Sciatic nerve (tissue), 2 donors: ENCODE results near the gene PARD6B. TPM values are rescaled to one million over a fixed set of nuclear protein-coding genes. Genes with fewer than 3 reads are reported as not detected.

ENCODE experiments used
- ATAC-seq: fragments of 200-7000 bp; cut with Tn5 transposase; one replicate; pipeline ENCODE4 v1.9.1; 2020; ENCODE audit warnings: mild to moderate bottlenecking, moderate library complexity
- DNase-seq: peaks from one replicate; pipeline ENCODE4 v3.0.0-alpha.2; 2020; ENCODE audit warnings: low spot score
- intact Hi-C: fragments of 100-400 bp; cut with DNase I; formaldehyde crosslinking; loops from one replicate; pipeline ENCODE4 v1.14.2; 2022
- total RNA-seq: library from RNA; stranded (reverse); fragmentation: NEBNext Ultra II Directional; extraction: Animal tissue kit (Norgen Biotek cat#: 25700); gene quantifications from one replicate; pipeline ENCODE4 v1.2.1, GENCODE V29; 2021
- donor health status: DM: no; HTN: no; CAD: no.
- donor health status: DM: no; HTN: no; CAD: no.

The PARD6B gene
- total RNA-seq, 1 donor from 2014 or later, result 5.7 TPM

DNA sequence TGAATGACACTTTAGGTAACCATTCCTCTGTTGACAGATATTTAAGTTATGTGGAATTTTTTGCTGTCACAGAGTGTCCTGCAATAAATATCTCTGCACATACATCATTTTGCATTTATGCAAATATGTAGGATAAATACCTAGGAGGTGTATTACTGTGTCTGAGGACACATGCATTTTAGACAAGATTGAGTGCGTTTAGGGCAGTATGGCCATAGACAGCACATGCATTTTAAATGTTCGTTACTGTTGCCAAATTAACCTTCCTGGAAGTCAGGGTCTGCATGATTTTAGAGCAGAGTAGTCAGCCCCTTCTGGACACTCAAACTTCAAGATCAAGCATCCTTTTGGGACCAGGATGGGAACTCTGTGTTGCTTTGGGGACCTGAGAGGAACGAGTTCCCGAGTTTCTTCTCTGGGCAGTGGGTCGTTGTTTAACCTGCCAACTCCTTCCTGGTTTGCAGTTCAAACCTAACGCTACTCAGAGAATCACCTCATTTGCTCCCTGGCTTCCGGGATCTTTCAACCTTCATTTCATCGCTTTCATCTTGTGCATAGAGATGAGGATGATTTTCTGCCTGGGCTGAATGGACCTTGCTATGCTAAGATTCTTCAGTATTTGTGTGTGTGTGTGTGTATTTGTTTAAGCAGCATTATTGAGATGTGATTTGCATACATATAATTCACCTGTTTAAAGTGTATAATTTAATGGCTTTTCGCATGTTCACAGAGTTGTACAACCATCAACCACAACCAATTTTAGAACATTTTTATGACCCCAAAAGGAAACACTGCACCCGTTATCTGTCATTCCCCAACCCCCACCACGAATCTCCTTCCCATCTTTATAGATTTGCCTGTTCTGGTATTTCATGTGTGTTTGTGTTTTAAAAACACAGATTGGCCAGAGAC lies 73.3 kb downstream of the PARD6B start:
- intact Hi-C loops, result no loop called here
- ATAC-seq (no peak), DNase-seq (no peak)

GRCh38 chr20:50805349-50805684 lies 73.9 kb downstream of the PARD6B start:
- DNase-seq (no peak), ATAC-seq (no peak)
- intact Hi-C loops, result no loop called here

DNA sequence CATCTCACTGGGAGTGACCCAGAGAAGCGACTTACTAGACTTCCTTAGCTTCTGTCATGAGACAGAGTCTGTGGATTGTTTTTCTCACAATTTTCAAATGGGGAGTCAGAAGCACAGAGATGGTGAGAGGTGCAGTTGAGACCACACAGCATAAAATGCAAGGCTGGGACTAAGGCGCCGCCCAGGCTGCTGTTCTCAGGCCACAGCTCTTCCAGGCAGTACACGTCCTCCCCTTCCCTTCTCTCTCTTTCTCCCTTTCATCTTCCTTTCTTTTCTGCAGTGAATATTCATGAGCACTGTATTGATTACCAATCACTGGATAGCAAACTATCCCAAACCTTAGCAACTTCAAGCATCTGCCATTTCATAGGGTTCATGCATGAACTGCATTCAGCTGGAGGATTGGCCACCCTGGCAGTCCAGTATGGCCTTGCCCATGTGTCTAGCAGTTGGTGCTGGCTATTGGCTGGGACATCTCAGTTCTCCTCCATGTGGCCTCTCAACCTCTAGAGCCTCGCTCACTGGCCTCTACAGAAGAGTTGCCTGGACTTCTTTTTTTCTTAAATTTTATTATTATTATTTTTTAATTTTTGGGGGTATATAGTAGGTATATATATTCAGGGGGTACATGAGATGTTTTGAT lies 74.9 kb downstream of the PARD6B start:
- intact Hi-C loops, result no loop called here
- DNase-seq, result no peak
- no peak for ATAC-seq

Other genes with a start within 250 kb of the PARD6B start
- 25.8 TPM for gene PTPN1, start 221.2 kb upstream of the PARD6B start, total RNA-seq
- 26.3 TPM for gene RIPOR3, start 40.0 kb upstream of the PARD6B start, total RNA-seq
- gene BCAS4, start 63.5 kb downstream of the PARD6B start, total RNA-seq, result 4.8 TPM
- gene ADNP, start 199.9 kb downstream of the PARD6B start, total RNA-seq, result 57.6 TPM
- 32.9 TPM for gene DPM1, start 227.0 kb downstream of the PARD6B start, total RNA-seq
- gene MOCS3, start 227.2 kb downstream of the PARD6B start, total RNA-seq, result 3.1 TPM